HepG2 (cell line): ENCODE data around the gene DHX30. TPM values are rescaled to one million over a fixed set of nuclear protein-coding genes. Genes with fewer than 3 reads are reported as not detected.

Experiments used
- ATAC-seq: fragments of 200-7000 bp; cut with Tn5 transposase; 3 replicates; pipeline ENCODE4 v1.9.1; 2020; ENCODE audit warnings: mild to moderate bottlenecking, moderate library complexity
- BruUV-seq: library from RNA; stranded (reverse); fragments of 400-500 nt; replicated peaks from 2 replicates; lab custom pipeline; 2021; lab: Mats Ljungman, UMichigan
- CTCF ChIA-PET: fragments of 300-600 bp; formaldehyde crosslinking; extraction: SDS; loops from one replicate; lab custom pipeline; 2021; ENCODE audit warnings: low total read pairs, inconsistent platforms, low intra/inter-chr PET ratio; lab: Yijun Ruan, JAX
- POLR2A ChIA-PET: fragments of 350-600 bp; sonication (Branson Sonifier 250); formaldehyde crosslinking; loops from one replicate; lab custom pipeline; 2020; ENCODE audit warnings: antibody characterized with exemption, inconsistent platforms; lab: Yijun Ruan, JAX
- DNase-seq: peaks from one replicate; pipeline ENCODE4 v3.0.0-alpha.2; 2015; ENCODE audit warnings: low spot score
- FAIRE-seq: peaks from 3 replicates; lab custom pipeline; 2011; peaks lifted over from hg19 to GRCh38; lab: Jason Lieb, UNC
- H2AFZ ChIP-seq: one replicate; pipeline ENCODE4 v1.6.1; 2011; ENCODE audit warnings: low read length, inconsistent platforms
- H3K27ac ChIP-seq: fragments of 300-600 bp; 3 replicates; pipeline ENCODE4 v1.8.0; 2011; ENCODE audit warnings: mixed run types, mild to moderate bottlenecking, mixed read lengths, low read length, inconsistent platforms; ENCODE audit not compliant: insufficient read depth; ENCODE audit errors: extremely low read length
- H3K27me3 ChIP-seq, 2 experiments: fragments of 200-600 bp in 1 of 2; 2 replicates in 1 of 2; 3 replicates in 1 of 2; pipeline versions ENCODE4 v1.6.0 to v1.8.0; 2011; ENCODE audit warnings: low read length in 2 of 2, mild to moderate bottlenecking in 2 of 2, moderate library complexity in 2 of 2, inconsistent platforms in 1 of 2; ENCODE audit not compliant: insufficient read depth in 2 of 2, control insufficient read depth in 1 of 2
- H3K36me3 ChIP-seq, 2 experiments: fragments of 200-600 bp in 1 of 2; replicated peaks in 1 of 2; 2 replicates in 1 of 2; 3 replicates in 1 of 2; pipeline versions ENCODE4 v1.5.1 to v1.8.0; 2011; ENCODE audit warnings: low read length in 2 of 2, inconsistent platforms in 1 of 2; ENCODE audit not compliant: insufficient read depth in 2 of 2, control insufficient read depth in 1 of 2
- H3K4me1 ChIP-seq: 2 replicates; pipeline ENCODE4 v1.5.1; 2012; ENCODE audit warnings: low read length, inconsistent platforms; ENCODE audit not compliant: insufficient read depth
- H3K4me2 ChIP-seq: 2 replicates; pipeline ENCODE4 v1.6.0; 2011; ENCODE audit warnings: low read depth, low read length, inconsistent platforms
- H3K4me3 ChIP-seq, 3 experiments: fragments of 200-600 bp in 1 of 3; sonication (generic), shearing (Covaris generic) in 1 of 3; replicated peaks in 1 of 3; 2 replicates each; pipeline ENCODE4 v1.5.1; 2011 to 2016; ENCODE audit warnings: low read length in 3 of 3, inconsistent platforms in 2 of 3, low read depth in 2 of 3, mild to moderate bottlenecking in 2 of 3, control low read depth in 1 of 3, mixed read lengths in 1 of 3; ENCODE audit not compliant: insufficient read depth in 1 of 3
- H3K79me2 ChIP-seq: one replicate; pipeline ENCODE4 v1.6.1; 2011; ENCODE audit warnings: low read length, inconsistent platforms; ENCODE audit not compliant: insufficient read depth
- H3K9ac ChIP-seq: 2 replicates; pipeline ENCODE4 v1.6.0; 2011; ENCODE audit warnings: mild to moderate bottlenecking, low read depth, low read length, inconsistent platforms; ENCODE audit not compliant: insufficient read depth
- H3K9me3 ChIP-seq: 2 replicates; pipeline ENCODE4 v1.5.1; 2012; ENCODE audit warnings: mild to moderate bottlenecking, low read length
- H4K20me1 ChIP-seq: 2 replicates; pipeline ENCODE4 v1.6.0; 2011; ENCODE audit warnings: inconsistent platforms, mild to moderate bottlenecking, low read length, moderate library complexity; ENCODE audit not compliant: insufficient read depth
- FOXC1 ChIP-seq: sonication (generic); formaldehyde crosslinking; IDR thresholded peaks from 2 replicates; pipeline ENCODE4 v1.8.0; 2022; ENCODE audit warnings: mild to moderate bottlenecking, missing genetic modification reagents, borderline replicate concordance
- IKZF5 ChIP-seq: IDR thresholded peaks from 2 replicates; pipeline ENCODE4 v1.6.1; 2018; ENCODE audit warnings: missing genetic modification reagents, mild to moderate bottlenecking, missing compliant biosample characterization
- NKX3-1 ChIP-seq: sonication (generic); formaldehyde crosslinking; IDR thresholded peaks from 2 replicates; pipeline ENCODE4 v1.5.0; 2020; ENCODE audit warnings: missing genetic modification reagents
- PAXIP1 ChIP-seq: sonication (generic); formaldehyde crosslinking; conservative IDR thresholded peaks from 2 replicates; pipeline ENCODE4 v1.4.0; 2020; ENCODE audit warnings: mild to moderate bottlenecking, missing genetic modification reagents, moderate library complexity
- WGBS: methylation state at CpG from one replicate; pipeline ENCODE4 v1.1.6; 2017; ENCODE audit warnings: low lambda C conversion rate; 5-methylcytosine and 5-hydroxymethylcytosine counted together
- in situ Hi-C: cut with HindIII; loops from 2 replicates; pipeline ENCODE4 v1.10.0; 2017; ENCODE audit warnings: low pct_unique_long_range_greater_than_20kb; ENCODE audit not compliant: extremely low pct_ligation_motif_present
- intact Hi-C: fragments of 100-400 bp; cut with micrococcal nuclease; formaldehyde crosslinking; loops from one replicate; pipeline ENCODE4 v1.10.0; 2022; ENCODE audit not compliant: unreplicated experiment
- polyA plus RNA-seq, 8 experiments: library from polyadenylated mRNA; depleted of rRNA in 3 of 8; stranded (reverse) in 7 of 8; unstranded in 1 of 8; fragments of >200 nt; fragmentation: Illumina TruSeq in 4 of 8; extraction: Trizol in 4 of 8; gene quantifications; 2 replicates each; pipeline versions ENCODE4 v1.2.1 to v1.2.3, GENCODE V29; 2011 to 2016; ENCODE audit warnings: low read depth in 4 of 8, missing spikeins in 1 of 8, mixed read lengths in 1 of 8; ENCODE audit not compliant: insufficient read depth in 1 of 8
- total RNA-seq, 5 experiments: library from RNA; depleted of rRNA; stranded (reverse); fragments of >200 nt; fragmentation: Illumina TruSeq; extraction: Trizol; gene quantifications; 2 replicates each; pipeline ENCODE4 v1.2.3, GENCODE V29; 2016; ENCODE audit warnings: low read depth in 1 of 5
- TF ChIP-seq, protein P1 (sequence below): sonication (generic); formaldehyde crosslinking; IDR thresholded peaks from 2 replicates; pipeline ENCODE4 v1.8.1; 2023; ENCODE audit warnings: mild to moderate bottlenecking, inconsistent platforms, moderate library complexity, missing genetic modification reagents, borderline replicate concordance
- TF ChIP-seq, protein P2 (sequence below): sonication (generic); formaldehyde crosslinking; IDR thresholded peaks from 2 replicates; pipeline ENCODE4 v1.5.0; 2020; ENCODE audit warnings: mild to moderate bottlenecking, missing genetic modification reagents, moderate library complexity

The DHX30 gene
- total and polyA plus RNA-seq, 2 of the 13 experiments (the other 11 are each of a cell fraction or from before 2014, with no cell fraction given) = 30.6 to 59.4 TPM

GRCh38 chr3:47794544-47794943 lies 8.4 kb upstream of the DHX30 start (continued):
- TF ChIP-seq, protein P1, sequence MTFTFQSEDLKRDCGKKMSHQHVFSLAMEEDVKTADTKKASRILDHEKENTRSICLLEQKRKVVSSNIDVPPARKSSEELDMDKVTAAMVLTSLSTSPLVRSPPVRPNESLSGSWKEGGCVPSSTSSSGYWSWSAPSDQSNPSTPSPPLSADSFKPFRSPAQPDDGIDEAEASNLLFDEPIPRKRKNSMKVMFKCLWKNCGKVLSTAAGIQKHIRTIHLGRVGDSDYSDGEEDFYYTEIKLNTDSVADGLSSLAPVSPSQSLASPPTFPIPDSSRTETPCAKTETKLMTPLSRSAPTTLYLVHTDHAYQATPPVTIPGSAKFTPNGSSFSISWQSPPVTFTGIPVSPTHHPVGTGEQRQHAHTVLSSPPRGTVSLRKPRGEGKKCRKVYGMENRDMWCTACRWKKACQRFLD (CRISPR knock-in tag) = no peak
- TF ChIP-seq FOXC1 (CRISPR knock-in tag) (no peak), NKX3-1 (CRISPR knock-in tag) (no peak), PAXIP1 (peak; percentile 55; the same call in 1 of the 2 replicates)

GRCh38 chr3:47799733-47800132 lies 3.2 kb upstream of the DHX30 start:
- ATAC-seq (no peak), FAIRE-seq (no peak)
- H3K9me3 ChIP-seq = no peaks in the 10 kb centered on the region
- H3K4me3 ChIP-seq = no peak overlapping the region
- CTCF ChIA-PET = interaction anchor here (1.2 to 1.8 kb wide), 2 partner anchors 25 to 277 kb away, joined by 3 to 4 read pairs; no protein-coding TSS in a partner anchor
- WGBS = 69% methylated on average over 4 of the region's 4 CpGs
- H3K27ac ChIP-seq = no peak overlapping the region
- in situ Hi-C loops = no loop called here
- H3K9ac ChIP-seq = no peak overlapping the region
- H3K4me1 ChIP-seq = peaks cover 54% of the 10 kb centered on the region
- no TSS peak for BruUV-seq
- H3K36me3 ChIP-seq = no peaks in the 10 kb centered on the region
- no peaks in the 10 kb centered on the region for H3K27me3 ChIP-seq
- H2AFZ ChIP-seq = no peak overlapping the region
- TF ChIP-seq, protein P2, sequence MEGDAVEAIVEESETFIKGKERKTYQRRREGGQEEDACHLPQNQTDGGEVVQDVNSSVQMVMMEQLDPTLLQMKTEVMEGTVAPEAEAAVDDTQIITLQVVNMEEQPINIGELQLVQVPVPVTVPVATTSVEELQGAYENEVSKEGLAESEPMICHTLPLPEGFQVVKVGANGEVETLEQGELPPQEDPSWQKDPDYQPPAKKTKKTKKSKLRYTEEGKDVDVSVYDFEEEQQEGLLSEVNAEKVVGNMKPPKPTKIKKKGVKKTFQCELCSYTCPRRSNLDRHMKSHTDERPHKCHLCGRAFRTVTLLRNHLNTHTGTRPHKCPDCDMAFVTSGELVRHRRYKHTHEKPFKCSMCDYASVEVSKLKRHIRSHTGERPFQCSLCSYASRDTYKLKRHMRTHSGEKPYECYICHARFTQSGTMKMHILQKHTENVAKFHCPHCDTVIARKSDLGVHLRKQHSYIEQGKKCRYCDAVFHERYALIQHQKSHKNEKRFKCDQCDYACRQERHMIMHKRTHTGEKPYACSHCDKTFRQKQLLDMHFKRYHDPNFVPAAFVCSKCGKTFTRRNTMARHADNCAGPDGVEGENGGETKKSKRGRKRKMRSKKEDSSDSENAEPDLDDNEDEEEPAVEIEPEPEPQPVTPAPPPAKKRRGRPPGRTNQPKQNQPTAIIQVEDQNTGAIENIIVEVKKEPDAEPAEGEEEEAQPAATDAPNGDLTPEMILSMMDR = peak; percentile 34
- no peak for TF ChIP-seq IKZF5
- TF ChIP-seq, all 625 proteins: peak for 1
- no peak for DNase-seq
- POLR2A ChIA-PET = no interaction called here
- H3K79me2 ChIP-seq = peaks cover 12% of the 10 kb centered on the region
- no peak overlapping the region for H3K4me2 ChIP-seq
- intact Hi-C loops = no loop called here
- H4K20me1 ChIP-seq = no peaks in the 10 kb centered on the region
